GM12891 (cell line): ENCODE data around the gene MAPRE3.

ENCODE experiments used
- POLR2A ChIP-seq: IDR thresholded peaks from 2 replicates; pipeline ENCODE4 v1.6.1; 2011; ENCODE audit warnings: low read depth, low read length, control low read depth
- POLR2AphosphoS5 ChIP-seq: IDR thresholded peaks from 2 replicates; pipeline ENCODE4 v1.6.1; 2011; ENCODE audit warnings: low read depth, low read length, control low read depth
- TAF1 ChIP-seq: IDR thresholded peaks from 2 replicates; pipeline ENCODE4 v1.6.1; 2011; ENCODE audit warnings: low read depth, low read length, control low read depth

GRCh38 chr2:26986576-26986975 is 16.1 kb downstream of the MAPRE3 start:
- no peak for TF ChIP-seq POLR2AphosphoS5
- no peak for TF ChIP-seq POLR2A
- no peak for TF ChIP-seq TAF1
